ENCODE measurements around the gene PRKCD. TPM values are rescaled to one million over a fixed set of nuclear protein-coding genes. Genes with fewer than 3 reads are reported as not detected.

The PRKCD gene
- total RNA-seq, 4 donors from 2014 or later, result 27.2 to 35.8 (median 31.4) TPM

- WGBS, 2 donors, result 83 to 90% methylated on average over 7 of the region's 7 CpGs
Measured at GRCh38 chr3:53146319-53146891, 14.6 kb upstream of the PRKCD start.

GRCh38 chr3:53147151-53147902 lies 13.7 kb upstream of the PRKCD start:
- intact Hi-C loops (cut with DNase I; ENCODE audit: low total_unique reads), result no loop called here
- no peak for TF ChIP-seq POLR2A (IDR thresholded peaks at IDR 0.05)
- no peak for TF ChIP-seq CTCF (IDR thresholded peaks at IDR 0.05)
- no peak overlapping the region for H3K4me3 ChIP-seq (ENCODE audit: low read depth, poor library complexity, severe bottlenecking)
- WGBS, 2 donors, result 88 to 91% methylated on average over 11 of the region's 11 CpGs
- DNase-seq (ENCODE audit: low spot score in 2 of 2), result peak in 1 of 2 donors; percentile 68

More at GRCh38 chr3:53146319-53146891, 14.6 kb upstream of the PRKCD start:
- DNase-seq (ENCODE audit: low spot score in 2 of 2), result peak in 1 of 2 donors; percentile 67
- no peak overlapping the region for H3K4me3 ChIP-seq (ENCODE audit: low read depth, poor library complexity, severe bottlenecking)
- no peak for TF ChIP-seq CTCF (IDR thresholded peaks at IDR 0.05)
- TF ChIP-seq POLR2A (IDR thresholded peaks at IDR 0.05), result no peak
- intact Hi-C loops (cut with DNase I; ENCODE audit: low total_unique reads), result no loop called here

- intact Hi-C loops (cut with DNase I; ENCODE audit: low total_unique reads), result no loop called here
- no peak for DNase-seq (ENCODE audit: low spot score in 2 of 2)
- WGBS, 2 donors, result 55 to 60% methylated on average over 1 to 2 of the region's 2 CpGs
- no peak overlapping the region for H3K4me3 ChIP-seq (ENCODE audit: low read depth, poor library complexity, severe bottlenecking)
- TF ChIP-seq CTCF (IDR thresholded peaks at IDR 0.05), result no peak
- no peak for TF ChIP-seq POLR2A (IDR thresholded peaks at IDR 0.05)
Measured at GRCh38 chr3:53147903-53148400, 13.1 kb upstream of the PRKCD start.

- intact Hi-C loops (cut with DNase I; ENCODE audit: low total_unique reads), result no loop called here
- 90 to 92% methylated on average over 13 of the region's 13 CpGs for WGBS, 2 donors
- DNase-seq (ENCODE audit: low spot score in 2 of 2), result peak in 1 of 2 donors; percentile 69
- TF ChIP-seq CTCF (IDR thresholded peaks at IDR 0.05) (no peak), POLR2A (IDR thresholded peaks at IDR 0.05) (no peak)
- H3K4me3 ChIP-seq (ENCODE audit: low read depth, poor library complexity, severe bottlenecking), result no peak overlapping the region
Measured at GRCh38 chr3:53149006-53149690, 11.9 kb upstream of the PRKCD start.

GRCh38 chr3:53149699-53150098 lies 11.3 kb upstream of the PRKCD start:
- intact Hi-C loops (cut with DNase I; ENCODE audit: low total_unique reads), result no loop called here
- peak in 1 of 2 donors; percentile 76 for DNase-seq (ENCODE audit: low spot score in 2 of 2)
- no peak for TF ChIP-seq POLR2A (IDR thresholded peaks at IDR 0.05)
- TF ChIP-seq CTCF (IDR thresholded peaks at IDR 0.05), result no peak
- H3K4me3 ChIP-seq (ENCODE audit: low read depth, poor library complexity, severe bottlenecking), result no peak overlapping the region
- 84 to 93% methylated on average over 4 of the region's 4 CpGs for WGBS, 2 donors

Data from lower leg skin (tissue), 4 donors.